OCI-LY7 (cell line): ENCODE data around the gene RARB. TPM values are rescaled to one million over a fixed set of nuclear protein-coding genes. Genes with fewer than 3 reads are reported as not detected.

Experiments used
- BruUV-seq: library from RNA; stranded (reverse); fragments of 400-500 nt; replicated peaks from 2 replicates; lab custom pipeline; 2021; lab: Mats Ljungman, UMichigan
- CTCF ChIA-PET: fragments of 300-600 bp; sonication (Branson Sonifier 250); formaldehyde crosslinking; loops from one replicate; lab custom pipeline; 2022; ENCODE audit warnings: antibody characterized with exemption; ENCODE audit not compliant: unreplicated experiment; lab: Charles Lee
- POLR2A ChIA-PET: fragments of 300-600 bp; sonication (Branson Sonifier 250); formaldehyde crosslinking; loops from one replicate; lab custom pipeline; 2022; ENCODE audit warnings: antibody characterized with exemption; lab: Charles Lee
- DNase-seq: peaks from one replicate; pipeline ENCODE4 v3.0.0-alpha.2; 2015; ENCODE audit warnings: low spot score
- H2AFZ ChIP-seq: fragments of 200-600 bp; sonication (generic), shearing (Covaris generic); 2 replicates; pipeline ENCODE4 v1.6.1; 2014; ENCODE audit warnings: mild to moderate bottlenecking, antibody characterized with exemption, low read length, moderate library complexity
- H3K27ac ChIP-seq: fragments of 200-600 bp; sonication (generic); 2 replicates; pipeline ENCODE4 v1.5.1; 2014; ENCODE audit warnings: mixed run types, low read depth, mild to moderate bottlenecking, moderate library complexity, low read length, inconsistent platforms; ENCODE audit not compliant: poor library complexity, severe bottlenecking
- H3K36me3 ChIP-seq: fragments of 200-600 bp; sonication (generic); 2 replicates; pipeline ENCODE4 v1.6.1; 2014; ENCODE audit warnings: mild to moderate bottlenecking, antibody characterized with exemption, low read length, moderate library complexity, mixed read lengths; ENCODE audit not compliant: insufficient read depth
- H3K4me1 ChIP-seq: fragments of 200-600 bp; sonication (generic); 2 replicates; pipeline ENCODE4 v1.5.1; 2014; ENCODE audit warnings: mild to moderate bottlenecking, low read length; ENCODE audit not compliant: insufficient read depth, poor library complexity, severe bottlenecking
- H3K4me2 ChIP-seq: fragments of 200-600 bp; sonication (generic); 2 replicates; pipeline ENCODE4 v1.6.1; 2014; ENCODE audit warnings: mild to moderate bottlenecking, low read length
- H3K4me3 ChIP-seq: fragments of 200-600 bp; sonication (generic); 2 replicates; pipeline ENCODE4 v1.5.1; 2014; ENCODE audit warnings: mild to moderate bottlenecking, low read depth, low read length; ENCODE audit not compliant: poor library complexity, severe bottlenecking
- H3K79me2 ChIP-seq: fragments of 200-600 bp; sonication (generic); 2 replicates; pipeline ENCODE4 v1.6.1; 2016; ENCODE audit warnings: low read depth, mild to moderate bottlenecking, low read length, moderate library complexity, mixed read lengths; ENCODE audit not compliant: insufficient read depth
- H3K9me2 ChIP-seq: fragments of 200-600 bp; sonication (generic); 2 replicates; pipeline ENCODE4 v1.6.1; 2016; ENCODE audit warnings: mild to moderate bottlenecking, low read length, mixed read lengths; ENCODE audit not compliant: insufficient read depth
- H3K9me3 ChIP-seq: fragments of 200-600 bp; sonication (generic); 2 replicates; pipeline ENCODE4 v1.6.1; 2014; ENCODE audit warnings: mild to moderate bottlenecking, mixed run types, low read length, mixed read lengths
- H4K20me1 ChIP-seq: fragments of 200-600 bp; sonication (generic); 2 replicates; pipeline ENCODE4 v1.6.1; 2014; ENCODE audit warnings: mild to moderate bottlenecking, antibody characterized with exemption, low read length, moderate library complexity, mixed read lengths; ENCODE audit not compliant: insufficient read depth
- EZH2phosphoT487 ChIP-seq: fragments of 200-600 bp; sonication (generic); IDR thresholded peaks from 2 replicates; pipeline ENCODE4 v1.6.1; 2018; ENCODE audit warnings: low read depth, borderline replicate concordance, mild to moderate bottlenecking, mixed run types, antibody characterized with exemption, low read length, moderate library complexity, mixed read lengths
- intact Hi-C: fragments of 100-400 bp; cut with micrococcal nuclease; formaldehyde crosslinking; loops from one replicate; pipeline ENCODE4 v1.10.0; 2022; ENCODE audit not compliant: unreplicated experiment
- total RNA-seq, 2 experiments: library from RNA; depleted of rRNA in 1 of 2; stranded (reverse); fragments of >200 nt in 1 of 2; shearing (Covaris generic) in 1 of 2; gene quantifications; 2 replicates each; pipeline ENCODE4 v1.2.3, GENCODE V29; 2014 to 2022
- TF ChIP-seq, protein P1 (sequence below): fragments of 200-600 bp; sonication (generic); conservative IDR thresholded peaks from 2 replicates; pipeline ENCODE4 v1.5.1; 2014; ENCODE audit warnings: mild to moderate bottlenecking, antibody characterized with exemption, low read length, moderate library complexity, mixed read lengths

The RARB gene
- total RNA-seq, 2 experiments from 2014 or later = not detected

DNA sequence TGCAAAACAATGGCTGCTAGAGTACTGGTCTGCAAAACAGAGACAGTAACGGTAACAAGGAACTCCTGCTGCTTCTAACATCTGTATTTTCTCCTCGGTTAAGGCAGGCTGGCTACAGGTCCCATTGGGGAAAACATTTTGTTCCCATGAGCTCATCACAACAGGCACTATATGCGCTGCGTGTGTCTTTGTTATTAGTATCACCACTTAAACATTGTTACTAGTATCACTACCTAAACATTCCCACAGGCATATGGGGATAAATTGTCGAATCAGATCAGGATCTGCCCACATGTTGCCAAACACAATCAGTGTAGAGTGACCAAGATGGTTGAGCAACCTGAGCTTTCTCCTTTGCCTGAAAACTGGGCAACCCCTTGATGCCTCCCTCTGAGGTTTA is 159.5 kb downstream of the RARB start:
- Histone ChIP-seq H4K20me1 (no peaks in the 10 kb centered on the region), H2AFZ (no peak overlapping the region), H3K79me2 (no peaks in the 10 kb centered on the region), H3K27ac (no peak overlapping the region), H3K9me3 (no peaks in the 10 kb centered on the region), H3K4me1 (no peaks in the 10 kb centered on the region), H3K36me3 (no peaks in the 10 kb centered on the region), H3K4me3 (no peak overlapping the region), H3K9me2 (no peaks in the 10 kb centered on the region), H3K4me2 (no peak overlapping the region)
- BruUV-seq = no TSS peak
- DNase-seq = no peak
- ChIA-PET POLR2A (interaction anchor here (0.6 kb wide), 1 partner anchor 59 kb away, joined by 4 read pairs; no protein-coding TSS in a partner anchor), CTCF (no interaction called here)
- TF ChIP-seq, protein P1, sequence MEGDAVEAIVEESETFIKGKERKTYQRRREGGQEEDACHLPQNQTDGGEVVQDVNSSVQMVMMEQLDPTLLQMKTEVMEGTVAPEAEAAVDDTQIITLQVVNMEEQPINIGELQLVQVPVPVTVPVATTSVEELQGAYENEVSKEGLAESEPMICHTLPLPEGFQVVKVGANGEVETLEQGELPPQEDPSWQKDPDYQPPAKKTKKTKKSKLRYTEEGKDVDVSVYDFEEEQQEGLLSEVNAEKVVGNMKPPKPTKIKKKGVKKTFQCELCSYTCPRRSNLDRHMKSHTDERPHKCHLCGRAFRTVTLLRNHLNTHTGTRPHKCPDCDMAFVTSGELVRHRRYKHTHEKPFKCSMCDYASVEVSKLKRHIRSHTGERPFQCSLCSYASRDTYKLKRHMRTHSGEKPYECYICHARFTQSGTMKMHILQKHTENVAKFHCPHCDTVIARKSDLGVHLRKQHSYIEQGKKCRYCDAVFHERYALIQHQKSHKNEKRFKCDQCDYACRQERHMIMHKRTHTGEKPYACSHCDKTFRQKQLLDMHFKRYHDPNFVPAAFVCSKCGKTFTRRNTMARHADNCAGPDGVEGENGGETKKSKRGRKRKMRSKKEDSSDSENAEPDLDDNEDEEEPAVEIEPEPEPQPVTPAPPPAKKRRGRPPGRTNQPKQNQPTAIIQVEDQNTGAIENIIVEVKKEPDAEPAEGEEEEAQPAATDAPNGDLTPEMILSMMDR = no peak
- TF ChIP-seq EZH2phosphoT487 = no peak
- intact Hi-C loops = no loop called here

GRCh38 chr3:25587975-25588374 is 159.9 kb downstream of the RARB start:
- H3K4me1 ChIP-seq = no peaks in the 10 kb centered on the region
- no peak overlapping the region for H3K4me2 ChIP-seq
- H3K9me3 ChIP-seq = no peaks in the 10 kb centered on the region
- CTCF ChIA-PET = no interaction called here
- TF ChIP-seq EZH2phosphoT487 = no peak
- TF ChIP-seq, protein P1 = no peak
- intact Hi-C loops = no loop called here
- H3K27ac ChIP-seq = no peak overlapping the region
- DNase-seq = no peak
- no peaks in the 10 kb centered on the region for H4K20me1 ChIP-seq
- BruUV-seq = no TSS peak
- H3K36me3 ChIP-seq = no peaks in the 10 kb centered on the region
- POLR2A ChIA-PET = no interaction called here
- H3K4me3 ChIP-seq = no peak overlapping the region
- H2AFZ ChIP-seq = no peak overlapping the region
- H3K79me2 ChIP-seq = no peaks in the 10 kb centered on the region
- H3K9me2 ChIP-seq = no peaks in the 10 kb centered on the region

DNA sequence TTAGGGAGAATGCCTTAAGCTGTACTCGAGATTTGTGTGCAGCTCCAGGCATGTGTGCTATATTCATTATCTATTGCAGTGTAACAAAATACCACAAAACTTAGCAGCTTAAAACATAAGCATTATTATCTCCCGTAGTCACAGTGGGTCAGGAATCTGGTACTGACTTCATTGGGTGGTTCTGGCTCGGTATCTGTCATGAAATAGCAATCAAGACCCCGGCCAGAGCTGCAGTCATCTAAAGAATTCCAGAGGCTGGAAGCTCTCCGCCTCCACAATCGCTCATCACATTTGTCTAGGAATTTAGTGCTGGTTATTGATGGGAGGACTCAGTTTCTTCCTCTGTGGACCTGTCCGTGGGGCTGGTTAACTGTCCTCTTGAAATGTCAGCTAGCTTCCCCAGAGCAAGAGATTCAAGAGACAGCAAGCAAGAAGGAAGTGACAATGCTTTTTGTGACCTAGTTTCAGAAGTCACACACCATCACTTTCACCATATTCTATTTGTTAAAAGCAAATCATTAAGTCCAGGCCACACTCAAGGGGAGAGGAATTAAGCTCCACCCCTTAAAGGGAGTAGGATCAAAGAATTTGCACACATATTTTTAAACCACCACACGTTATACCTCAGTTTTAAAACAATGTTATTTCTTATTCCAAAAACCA is 160.5 kb downstream of the RARB start:
- Histone ChIP-seq H3K4me3 (no peak overlapping the region), H3K27ac (no peak overlapping the region), H4K20me1 (peaks cover 2% of the 10 kb centered on the region; the same call in 1 of the 2 replicates), H3K36me3 (no peaks in the 10 kb centered on the region), H3K79me2 (no peaks in the 10 kb centered on the region), H2AFZ (no peak overlapping the region), H3K9me3 (no peaks in the 10 kb centered on the region), H3K4me2 (no peak overlapping the region), H3K4me1 (no peaks in the 10 kb centered on the region), H3K9me2 (no peaks in the 10 kb centered on the region)
- POLR2A ChIA-PET = no interaction called here
- DNase-seq = no peak
- TF ChIP-seq, protein P1 = no peak
- no peak for TF ChIP-seq EZH2phosphoT487
- BruUV-seq = no TSS peak
- CTCF ChIA-PET = no interaction called here
- intact Hi-C loops = no loop called here
